Right lobe of liver (tissue), 4 donors: ENCODE data around the gene MYO1A.

Experiments
- CTCF ChIP-seq, 4 donors: fragments of 200-600 bp in 3 of 4; fragments of 450-650 bp in 1 of 4; IDR thresholded peaks; one replicate each; pipeline versions ENCODE4 v1.5.1 to v1.8.0; 2016 to 2022; ENCODE audit warnings: antibody characterized with exemption in 4 of 4, mild to moderate bottlenecking in 2 of 4
- POLR2A ChIP-seq: fragments of 450-650 bp; IDR thresholded peaks from one replicate; pipeline ENCODE4 v1.6.1; 2017; ENCODE audit warnings: antibody characterized with exemption, mild to moderate bottlenecking
- donor health status: DM: no; HTN: no; CAD: no.
- donor health status: DM: no; HTN: no; CAD: no.
- donor health status: DM: no; HTN: yes; CAD: no.

- TF ChIP-seq CTCF (IDR thresholded peaks at IDR 0.05) (no peak), POLR2A (no peak)
Observed at GRCh38 chr12:57049119-57049446, 846 bp downstream of the MYO1A start.
